Stimulated activated CD8-positive, alpha-beta memory T cell treated with anti-CD3 and anti-CD28 coated beads, Interleukin-7, amount 100 ng/mL, for 4 hours (primary cell): ENCODE results near the gene GPR27.

Source experiments
- DNase-seq, 2 donors: peaks; one replicate each; pipeline ENCODE4 v3.0.0-alpha.2; 2020; ENCODE audit warnings: low read depth in 2 of 2

Gene GPR27

GRCh38 chr3:71732637-71733036, 21.0 kb upstream of the GPR27 start:
- DNase-seq, result no peak

- no peak for DNase-seq
Measured at GRCh38 chr3:71733319-71733718, 20.3 kb upstream of the GPR27 start.

- DNase-seq, result no peak
Measured at GRCh38 chr3:71734881-71735280, 18.8 kb upstream of the GPR27 start.

GRCh38 chr3:71742621-71743020, 11.0 kb upstream of the GPR27 start:
- no peak for DNase-seq

- DNase-seq, result no peak
Measured at GRCh38 chr3:71744738-71745137, 8.9 kb upstream of the GPR27 start.

- DNase-seq, result no peak
Measured at GRCh38 chr3:71751602-71752001, 2.1 kb upstream of the GPR27 start.

- DNase-seq, result no peak
Measured at GRCh38 chr3:71752831-71753700, 589 bp upstream of the GPR27 start.

- no peak for DNase-seq
Measured at GRCh38 chr3:71754610-71755253, 1.1 kb downstream of the GPR27 start.

GRCh38 chr3:71758091-71758490, 4.4 kb downstream of the GPR27 start:
- DNase-seq, result no peak

- DNase-seq, result no peak
Measured at GRCh38 chr3:71759401-71759800, 5.7 kb downstream of the GPR27 start.

GRCh38 chr3:71760140-71760539, 6.5 kb downstream of the GPR27 start:
- DNase-seq, result no peak

GRCh38 chr3:71763426-71763825, 9.8 kb downstream of the GPR27 start:
- DNase-seq, result no peak

- no peak for DNase-seq
Measured at GRCh38 chr3:71771126-71771525, 17.5 kb downstream of the GPR27 start.

GRCh38 chr3:71771884-71772283, 18.2 kb downstream of the GPR27 start:
- DNase-seq, result no peak

- no peak for DNase-seq
Measured at GRCh38 chr3:71776538-71776937, 22.9 kb downstream of the GPR27 start.

- no peak for DNase-seq
Measured at GRCh38 chr3:71778353-71778752, 24.7 kb downstream of the GPR27 start.

GRCh38 chr3:71779674-71780377, 26.2 kb downstream of the GPR27 start:
- DNase-seq, result no peak

- DNase-seq, result no peak
Measured at GRCh38 chr3:71780430-71780829, 26.8 kb downstream of the GPR27 start.

- DNase-seq, result no peak
Measured at GRCh38 chr3:71783152-71783551, 29.5 kb downstream of the GPR27 start.

GRCh38 chr3:71784201-71784913, 30.7 kb downstream of the GPR27 start:
- DNase-seq, result no peak

GRCh38 chr3:71784914-71785531, 31.4 kb downstream of the GPR27 start, which contains the start of gene PROK2:
TSS of gene PROK2 (minus strand) at chr3:71785148. CDS start at chr3:71785052, 96 bp downstream.
- peak in 1 of 2 donors; percentile 28 for DNase-seq
